ENCODE results near the gene DIAPH2. TPM values are rescaled to one million over a fixed set of nuclear protein-coding genes. Genes with fewer than 3 reads are reported as not detected.

The DIAPH2 gene
- total RNA-seq, 2 donors from 2014 or later, result 15.2 to 23.3 TPM

- H3K9me3 ChIP-seq, result no peaks in the 10 kb centered on the region
- H3K4me3 ChIP-seq, result no peak overlapping the region
- DNase-seq, result no peak
- H3K36me3 ChIP-seq (replicated peaks in 1 of 2; ENCODE audit: insufficient read depth in 1 of 2, low read depth in 2 of 2), result no peaks in the 10 kb centered on the region
- peaks cover 5% of the 10 kb centered on the region for H3K4me1 ChIP-seq
- no peaks in the 10 kb centered on the region for H3K27me3 ChIP-seq
- ATAC-seq, result no peak
- H3K27ac ChIP-seq, result no peak overlapping the region
- 70 to 74% methylated on average over 4 of the region's 4 CpGs for WGBS, 2 donors
- intact Hi-C loops (cut with DNase I), result no loop called here
- TF ChIP-seq CTCF (IDR thresholded peaks at IDR 0.05), result no peak
- no peak for TF ChIP-seq POLR2A (IDR thresholded peaks at IDR 0.05)
Measured at GRCh38 chrX:96763608-96764007, 79.0 kb downstream of the DIAPH2 start.

- no peak for TF ChIP-seq CTCF (IDR thresholded peaks at IDR 0.05)
- no peak for TF ChIP-seq POLR2A (IDR thresholded peaks at IDR 0.05)
- DNase-seq (no peak), ATAC-seq (no peak)
- Histone ChIP-seq H3K27me3 (no peaks in the 10 kb centered on the region), H3K4me3 (no peak overlapping the region), H3K9me3 (no peaks in the 10 kb centered on the region), H3K4me1 (peaks cover 5% of the 10 kb centered on the region), H3K27ac (no peak overlapping the region), H3K36me3 (replicated peaks in 1 of 2; ENCODE audit: insufficient read depth in 1 of 2, low read depth in 2 of 2) (no peaks in the 10 kb centered on the region)
- intact Hi-C loops (cut with DNase I), result no loop called here
- WGBS, 2 donors, result 43 to 60% methylated on average over 1 of the region's 1 CpG
Measured at GRCh38 chrX:96764864-96765263, 80.2 kb downstream of the DIAPH2 start.

- H3K4me1 ChIP-seq, result no peaks in the 10 kb centered on the region
- no peaks in the 10 kb centered on the region for H3K36me3 ChIP-seq (replicated peaks in 1 of 2; ENCODE audit: insufficient read depth in 1 of 2, low read depth in 2 of 2)
- H3K27me3 ChIP-seq, result no peaks in the 10 kb centered on the region
- intact Hi-C loops (cut with DNase I), result no loop called here
- H3K4me3 ChIP-seq, result no peak overlapping the region
- no peak for DNase-seq
- H3K27ac ChIP-seq, result no peak overlapping the region
- H3K9me3 ChIP-seq, result no peaks in the 10 kb centered on the region
- 10 to 19% methylated on average over 2 of the region's 2 CpGs for WGBS, 2 donors
- no peak for ATAC-seq
- peak in 6 of 7 experiments; percentile 20 to 54 (median 39) for TF ChIP-seq CTCF (IDR thresholded peaks at IDR 0.05)
- no peak for TF ChIP-seq POLR2A (IDR thresholded peaks at IDR 0.05)
Measured at GRCh38 chrX:96770315-96770714, 85.7 kb downstream of the DIAPH2 start.

DNA sequence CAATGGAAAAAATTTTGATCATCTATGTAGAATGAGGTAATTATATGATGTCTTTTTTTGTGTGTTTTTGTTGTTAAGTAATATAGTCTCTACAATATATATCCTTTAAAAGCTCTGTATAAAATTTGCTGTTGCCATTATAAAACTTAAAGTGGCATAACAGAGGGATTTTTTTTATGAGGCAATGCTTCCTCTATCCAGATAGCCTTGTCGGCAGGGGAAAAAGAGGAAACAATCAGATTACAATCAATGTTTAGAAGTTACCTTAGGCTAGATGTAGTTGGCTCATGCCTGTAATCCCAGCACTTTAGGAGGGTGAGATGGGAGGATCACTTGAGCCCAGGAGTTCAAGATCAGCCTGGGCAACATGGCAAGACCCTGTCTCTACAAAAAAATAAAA lies 86.8 kb downstream of the DIAPH2 start:
- no peak for ATAC-seq

More for the DNA sequence above, 86.8 kb downstream of the DIAPH2 start:
- WGBS, 2 donors, result 31 to 50% methylated on average over 1 of the region's 1 CpG
- intact Hi-C loops (cut with DNase I), result no loop called here
- no peaks in the 10 kb centered on the region for H3K27me3 ChIP-seq
- DNase-seq, result no peak
- H3K36me3 ChIP-seq (replicated peaks in 1 of 2; ENCODE audit: insufficient read depth in 1 of 2, low read depth in 2 of 2), result no peaks in the 10 kb centered on the region
- no peaks in the 10 kb centered on the region for H3K4me1 ChIP-seq
- no peak overlapping the region for H3K4me3 ChIP-seq
- no peak for TF ChIP-seq CTCF (IDR thresholded peaks at IDR 0.05)
- no peak for TF ChIP-seq POLR2A (IDR thresholded peaks at IDR 0.05)
- H3K27ac ChIP-seq, result no peak overlapping the region
- no peaks in the 10 kb centered on the region for H3K9me3 ChIP-seq

Data from body of pancreas (tissue), 4 donors.